GM19035 (cell line): ENCODE measurements around the gene NOTO.

Source experiments
- ATAC-seq: cut with Tn5 transposase; IDR thresholded peaks from one replicate; pipeline ENCODE4 v1.9.1; 2021; ENCODE audit not compliant: unreplicated experiment

The NOTO gene

DNA sequence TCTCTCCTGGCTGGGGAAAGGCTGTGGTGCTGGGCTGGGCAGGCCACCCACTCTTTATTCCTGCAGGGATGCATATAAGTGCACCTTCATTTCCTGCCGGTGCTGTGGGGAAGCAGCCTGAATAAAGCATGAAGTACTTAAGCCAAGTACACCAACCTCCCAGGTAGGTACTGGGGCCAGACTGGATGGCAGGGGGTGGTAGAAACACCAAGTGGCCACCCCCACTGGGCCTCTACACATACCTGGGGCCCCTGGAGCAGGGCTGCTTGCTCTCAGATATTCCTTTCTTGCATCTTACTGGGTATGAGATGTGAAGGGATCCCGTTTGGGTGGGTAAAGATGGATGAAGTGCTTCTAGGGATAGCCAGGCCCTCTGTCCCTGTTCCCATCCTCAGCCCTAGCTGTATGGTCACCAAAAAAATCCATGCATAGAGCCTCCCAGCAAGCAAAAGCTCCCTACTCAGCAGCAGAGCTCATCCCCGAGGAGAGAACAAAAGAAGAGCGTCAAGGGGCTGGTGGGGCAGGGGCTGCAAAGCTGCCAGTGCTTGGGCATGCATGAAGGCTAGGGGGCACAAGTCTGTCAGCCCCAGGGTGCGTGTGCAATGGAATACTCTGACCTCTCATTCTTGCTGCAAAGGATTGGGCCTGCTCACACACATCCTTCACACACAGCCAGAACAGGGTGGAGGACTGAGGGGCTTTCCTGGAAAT is 53.7 kb downstream of the NOTO start:
- ATAC-seq = no peak

DNA sequence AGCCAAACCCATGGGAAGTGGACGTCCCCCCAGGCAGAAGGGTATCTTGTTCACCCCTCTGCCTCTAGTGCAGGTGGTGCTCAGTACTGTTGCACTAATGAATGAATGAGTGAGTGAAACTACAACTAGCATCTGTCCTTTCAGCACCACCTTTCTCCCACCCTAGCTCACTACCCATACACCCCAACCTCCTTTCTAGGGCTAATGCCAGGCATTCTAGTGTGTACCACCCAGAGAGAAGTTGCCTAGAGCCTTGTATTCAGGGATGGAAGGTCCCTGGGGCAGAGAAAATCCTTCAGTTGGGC is 54.2 kb downstream of the NOTO start:
- ATAC-seq = no peak

DNA sequence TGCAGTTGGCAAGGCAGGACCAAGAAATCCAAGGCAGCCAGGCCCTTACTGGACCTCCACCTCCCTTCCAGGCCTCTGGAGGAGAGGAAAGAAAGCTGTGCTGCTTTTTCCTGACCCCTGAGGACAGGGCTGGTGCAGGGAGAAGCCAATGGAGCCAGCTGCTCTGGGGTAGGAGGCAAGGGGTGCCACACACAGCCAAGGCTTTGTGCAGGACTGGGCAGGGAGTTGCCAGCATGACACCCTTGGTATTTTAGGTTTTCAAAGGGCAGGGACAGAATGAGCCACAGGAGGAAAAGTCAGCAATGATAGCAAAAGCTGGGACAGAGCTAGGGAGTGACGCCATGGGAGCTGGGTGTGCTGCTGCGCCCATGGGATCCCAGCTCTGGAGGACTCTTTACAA is 54.6 kb downstream of the NOTO start:
- no peak for ATAC-seq

DNA sequence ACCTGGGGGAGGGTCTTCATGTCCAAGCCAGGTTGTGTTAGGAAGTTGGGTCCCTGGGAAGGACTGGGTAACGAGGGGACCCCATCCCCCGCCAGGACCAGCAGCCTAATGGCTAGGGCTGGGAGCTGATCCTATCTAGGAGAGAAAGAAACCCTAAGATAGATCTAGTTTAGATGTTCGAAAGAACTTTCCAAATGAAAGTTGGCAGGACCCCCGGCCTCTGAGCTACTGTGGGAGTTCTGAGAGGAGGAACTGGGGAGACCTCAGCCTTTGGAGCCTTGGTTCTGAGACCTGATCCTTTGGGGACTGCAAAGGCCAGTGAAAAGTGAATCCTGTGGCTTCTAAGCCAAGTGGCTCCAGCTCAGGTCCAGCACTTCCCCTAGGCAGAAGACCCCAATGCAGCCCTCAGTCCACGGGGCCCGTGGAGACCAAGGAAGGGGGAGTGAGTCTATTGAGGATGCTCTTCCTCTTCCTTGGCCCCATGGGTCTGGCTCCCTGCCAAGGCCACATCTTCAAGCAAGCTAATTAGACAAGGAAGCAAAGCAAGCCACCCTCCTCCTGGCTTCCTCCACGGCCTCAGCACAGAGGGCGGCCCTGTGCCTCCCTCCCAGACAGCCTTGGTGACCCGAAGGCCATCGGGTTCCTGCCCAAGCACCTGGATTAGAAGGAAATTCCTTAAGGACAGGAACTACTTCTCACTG is 55.2 kb downstream of the NOTO start:
- no peak for ATAC-seq

DNA sequence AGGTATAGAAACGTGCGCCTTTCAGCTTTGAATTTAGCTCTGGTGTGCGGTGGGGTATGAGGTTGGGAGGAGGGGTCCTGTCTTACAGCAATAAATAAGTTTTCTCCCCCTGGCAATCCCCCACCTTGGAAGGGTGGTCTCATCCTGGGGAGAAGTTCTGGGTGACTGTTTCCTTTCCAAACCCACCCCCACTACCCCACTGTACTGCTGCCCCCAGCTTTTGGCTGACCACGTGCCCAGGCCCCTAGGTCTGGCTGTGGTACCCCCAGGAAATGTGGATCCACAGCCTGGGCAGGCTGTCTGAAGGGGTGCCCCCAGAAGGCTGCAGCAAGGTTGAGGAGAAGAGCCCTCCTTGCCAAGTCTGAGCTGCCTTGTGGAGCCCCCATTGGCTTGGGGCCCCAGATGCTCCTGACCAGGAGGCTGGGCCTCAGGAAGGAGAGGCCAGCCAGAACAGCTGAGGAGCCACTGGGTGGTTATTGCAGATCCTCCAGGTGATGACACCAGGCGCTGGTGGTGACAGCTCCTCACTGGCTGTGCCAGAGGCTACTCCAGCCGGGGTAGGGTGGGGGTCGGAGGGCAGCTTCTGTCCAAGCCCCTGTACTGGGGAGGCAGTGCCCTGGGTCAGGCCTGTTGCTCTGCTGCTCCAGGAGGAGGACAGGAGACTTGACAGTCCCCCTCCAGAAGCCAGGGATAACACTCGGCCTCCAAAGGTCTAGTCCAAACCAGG is 56.0 kb downstream of the NOTO start:
- ATAC-seq = no peak

DNA sequence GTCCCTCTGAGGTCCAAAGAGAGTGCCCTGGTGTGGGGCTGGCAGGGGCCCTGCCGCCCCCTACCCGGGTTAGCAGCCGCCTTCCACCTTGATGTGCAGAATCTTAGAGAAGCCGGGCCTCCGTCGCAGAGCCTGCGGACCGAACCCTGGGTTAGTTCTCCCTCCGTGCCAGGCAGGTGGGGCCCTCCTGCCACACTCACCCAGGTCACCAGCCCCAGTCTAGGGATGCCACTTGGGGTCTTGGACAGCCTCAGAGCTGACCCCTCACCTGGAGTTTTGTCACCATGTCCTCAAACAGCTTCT is 56.5 kb downstream of the NOTO start:
- ATAC-seq = no peak

DNA sequence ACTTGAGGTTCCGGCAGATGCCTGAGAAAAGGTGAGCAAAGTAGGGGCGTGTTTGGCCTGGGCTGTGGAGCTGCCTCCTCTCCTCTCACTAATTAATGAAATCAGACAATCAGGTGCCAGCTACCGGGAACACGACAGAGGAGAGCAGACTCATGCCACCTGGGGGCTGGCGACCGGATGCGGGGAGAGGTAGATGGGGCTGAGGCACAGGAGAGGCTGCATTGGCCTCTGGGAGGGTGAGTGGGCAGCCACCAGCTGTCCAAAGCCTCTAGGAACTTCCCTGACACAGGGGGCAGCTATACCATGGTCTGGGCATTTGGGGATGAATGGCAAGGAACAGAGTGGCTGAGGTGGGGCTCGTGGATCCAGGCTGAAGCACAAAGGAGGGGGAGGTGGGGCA is 56.9 kb downstream of the NOTO start:
- no peak for ATAC-seq

DNA sequence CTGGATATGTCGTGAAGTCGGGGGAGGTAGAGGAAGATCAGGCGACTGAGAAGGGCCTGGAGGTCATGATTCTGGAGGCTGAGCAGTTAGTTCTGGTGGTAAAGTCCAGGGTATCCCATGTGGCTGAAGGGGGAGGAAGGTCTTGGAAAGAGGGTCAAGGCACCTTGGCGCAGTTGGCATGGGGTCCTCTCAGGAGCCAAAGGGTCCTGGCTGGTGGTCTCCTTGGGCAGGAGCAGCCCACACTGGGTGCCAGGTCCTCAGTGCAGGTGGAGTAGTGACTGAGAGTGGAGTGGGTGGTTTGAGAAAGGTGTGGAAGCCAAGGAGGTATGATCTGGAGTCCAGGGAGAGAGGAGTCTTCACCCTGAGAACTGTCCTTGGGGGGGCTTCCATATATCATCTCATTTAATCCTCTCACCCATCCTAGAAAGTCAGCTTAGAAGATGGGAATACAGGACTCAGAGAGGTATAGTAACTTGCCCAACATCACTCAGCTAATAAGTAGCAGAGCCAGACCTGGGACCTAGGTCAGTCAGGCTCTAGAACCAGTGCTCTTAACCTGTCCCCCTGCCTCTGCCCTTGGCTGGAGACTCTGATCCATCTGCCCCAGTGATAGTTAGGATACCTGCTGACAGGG is 57.4 kb downstream of the NOTO start:
- ATAC-seq = no peak

DNA sequence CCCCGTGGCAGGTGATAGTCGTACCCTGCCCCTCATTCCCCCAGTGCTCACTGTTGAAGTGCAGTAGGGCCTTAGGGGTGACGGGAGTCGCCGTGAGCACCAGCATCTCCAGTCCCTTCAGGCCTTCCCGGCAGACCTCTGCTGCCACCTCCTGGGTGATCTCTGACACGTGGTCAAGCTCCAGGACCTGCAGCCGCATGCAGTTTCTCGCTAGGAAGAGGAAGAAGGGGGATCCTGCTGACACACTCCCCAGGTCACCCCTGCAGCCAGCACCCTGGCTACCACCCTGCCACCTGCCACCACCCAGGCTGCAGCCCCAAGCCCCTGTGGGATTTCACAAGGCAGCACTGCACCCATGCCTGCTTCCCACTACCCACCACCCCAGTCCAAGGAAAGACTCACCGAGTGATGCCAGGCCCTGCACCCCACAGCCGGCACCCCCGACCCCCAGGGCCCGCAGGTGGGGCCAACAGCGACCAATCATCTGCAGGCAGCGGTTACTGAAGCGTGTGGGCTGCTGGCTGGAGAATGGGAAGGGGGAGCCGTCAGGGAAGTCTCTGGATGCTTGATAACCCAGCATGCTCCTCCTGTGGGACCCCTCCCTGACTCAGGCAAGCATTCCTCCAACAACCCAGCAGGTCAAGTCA is 58.1 kb downstream of the NOTO start:
- ATAC-seq = no peak
